Activated CD8-positive, alpha-beta memory T cell treated with anti-CD3 and anti-CD28 coated beads for 1 hour (primary cell): ENCODE data around the gene RITA1.
"Not testable (repeated sequence)": the region's sequence is repeated elsewhere in the genome, so short reads cannot be mapped to it uniquely, and the experiment has no call there.

ENCODE experiments used
- DNase-seq, 2 donors: peaks; one replicate each; pipeline ENCODE4 v3.0.0-alpha.2; 2020; ENCODE audit warnings: low read depth in 1 of 2; ENCODE audit errors: extremely low read depth in 1 of 2

Gene RITA1

GRCh38 chr12:113185180-113186032 is at the start of gene RITA1, which contains the start of gene DDX54:
TSS of gene RITA1 (plus strand) at chr12:113185721. CDS start at chr12:113186747, 1,026 bp downstream.
TSS of gene DDX54 (minus strand) at chr12:113185478. CDS start at chr12:113185451, 27 bp downstream.
- peak; percentile 40 to 72 for DNase-seq

- DNase-seq = peak in 1 of 2 donors; percentile 18
Observed at GRCh38 chr12:113136128-113136989, 49.2 kb upstream of the RITA1 start.

DNA sequence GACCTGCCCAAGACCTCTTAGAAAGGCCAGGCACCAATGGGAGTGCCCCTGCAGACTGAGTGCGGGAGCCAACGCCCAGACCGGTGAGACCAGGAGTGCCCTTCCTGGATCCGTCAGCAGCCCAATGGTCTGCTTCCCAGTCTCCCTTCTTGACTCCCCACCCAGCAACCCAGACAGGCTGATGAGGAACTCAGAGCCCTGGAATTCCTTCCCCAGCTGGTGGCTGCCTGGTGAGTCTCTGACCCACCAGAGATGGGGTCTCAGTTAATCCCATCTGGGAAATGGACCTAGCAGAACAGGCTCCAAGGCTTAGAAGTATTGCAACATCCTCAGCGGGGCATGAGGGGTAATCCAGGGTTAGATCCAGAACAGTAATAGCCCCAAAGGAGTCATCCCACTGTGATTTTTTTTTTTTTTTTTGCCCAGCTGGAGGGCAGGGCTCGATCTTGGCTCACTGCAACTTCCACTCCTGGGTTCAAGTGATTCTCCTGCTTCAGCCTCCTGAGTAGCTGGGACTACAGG is 48.5 kb upstream of the RITA1 start:
- no peak for DNase-seq

- no peak for DNase-seq
Observed at GRCh38 chr12:113137861-113138783, 47.4 kb upstream of the RITA1 start.

DNA sequence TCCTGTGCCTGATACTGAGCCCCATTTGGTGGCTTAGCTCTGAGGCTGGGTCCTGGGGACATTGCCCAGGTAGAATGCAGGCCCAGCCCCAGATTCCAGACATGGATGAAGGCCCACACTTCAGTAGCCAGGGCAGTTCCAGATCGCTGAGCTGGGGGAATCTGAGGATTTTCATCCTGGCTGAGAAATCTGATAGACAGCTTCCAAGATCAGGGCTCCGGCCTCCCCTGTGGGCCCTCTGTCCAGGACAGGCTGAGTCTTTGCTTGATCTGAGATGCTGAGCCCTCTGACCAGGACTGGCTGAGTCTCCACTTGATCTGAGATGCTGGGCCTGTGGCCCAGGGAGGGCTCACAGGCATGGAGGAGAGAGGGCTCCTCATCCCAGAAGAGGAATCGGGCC is 46.7 kb upstream of the RITA1 start:
- DNase-seq = no peak

DNA sequence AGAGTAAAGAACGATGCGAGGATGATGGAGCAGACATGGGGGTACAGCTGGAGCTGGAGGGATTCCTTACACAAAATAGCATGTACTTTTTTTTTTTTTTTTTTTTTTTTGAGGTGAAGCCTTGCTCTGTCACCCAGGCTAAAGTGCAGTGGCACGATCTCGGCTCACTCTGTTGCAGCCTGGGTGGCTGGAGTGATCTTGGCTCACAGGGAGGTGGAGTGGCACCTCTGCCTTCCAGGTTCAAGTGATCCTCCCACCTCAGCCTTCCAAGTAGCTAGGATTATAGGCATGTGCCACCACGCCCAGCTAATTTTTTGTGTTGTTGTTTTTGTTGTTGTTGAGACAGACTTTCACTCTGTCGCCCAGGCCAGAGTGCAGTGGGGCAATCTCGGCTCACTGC is 44.8 kb upstream of the RITA1 start:
- DNase-seq = no peak

DNA sequence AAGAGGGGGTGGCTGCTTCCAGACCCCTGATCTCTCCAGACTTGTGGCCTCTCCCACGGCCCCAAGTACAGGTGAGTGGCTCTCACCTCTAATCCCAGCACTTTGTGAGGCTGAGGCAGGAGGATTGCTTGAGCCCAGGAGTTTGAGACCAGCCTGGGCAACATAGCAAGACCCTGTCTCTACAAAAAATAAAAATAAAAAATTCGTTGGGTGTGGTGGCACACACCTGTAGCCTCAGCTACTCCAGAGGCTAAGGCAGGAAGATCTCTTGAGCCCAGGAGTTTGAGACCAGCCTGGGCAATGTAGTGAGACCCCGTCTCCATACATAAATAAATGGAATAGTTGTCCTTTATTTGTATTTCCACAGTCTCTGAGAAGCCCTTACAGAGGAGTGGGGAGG is 43.8 kb upstream of the RITA1 start:
- DNase-seq = not testable (repeated sequence)

- no peak for DNase-seq
Observed at GRCh38 chr12:113142173-113142885, 43.2 kb upstream of the RITA1 start.

DNA sequence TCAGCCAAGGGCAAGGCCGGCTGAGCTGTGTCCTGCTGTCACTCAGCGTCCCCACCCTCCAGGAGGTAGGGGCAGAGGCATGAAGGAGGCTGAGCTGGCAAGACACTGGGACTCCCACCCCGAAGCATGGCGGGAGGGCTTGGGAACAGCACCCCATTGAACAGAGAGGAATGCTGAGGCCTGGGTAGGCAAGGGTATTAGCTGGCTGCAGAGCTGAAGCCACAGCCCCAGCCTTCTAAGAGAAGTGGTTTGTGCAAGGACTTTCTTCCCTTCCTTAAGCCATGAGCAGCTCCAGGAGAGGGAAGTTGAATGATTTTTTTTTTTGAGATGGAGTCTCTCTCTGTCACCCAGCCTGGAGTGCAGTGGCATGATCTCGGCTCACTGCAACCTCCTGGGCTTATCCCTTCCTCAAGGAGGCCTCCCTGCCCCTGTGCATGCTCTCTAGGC is 42.6 kb upstream of the RITA1 start:
- no peak for DNase-seq

- no peak for DNase-seq
Observed at GRCh38 chr12:113143959-113144358, 41.6 kb upstream of the RITA1 start.

DNA sequence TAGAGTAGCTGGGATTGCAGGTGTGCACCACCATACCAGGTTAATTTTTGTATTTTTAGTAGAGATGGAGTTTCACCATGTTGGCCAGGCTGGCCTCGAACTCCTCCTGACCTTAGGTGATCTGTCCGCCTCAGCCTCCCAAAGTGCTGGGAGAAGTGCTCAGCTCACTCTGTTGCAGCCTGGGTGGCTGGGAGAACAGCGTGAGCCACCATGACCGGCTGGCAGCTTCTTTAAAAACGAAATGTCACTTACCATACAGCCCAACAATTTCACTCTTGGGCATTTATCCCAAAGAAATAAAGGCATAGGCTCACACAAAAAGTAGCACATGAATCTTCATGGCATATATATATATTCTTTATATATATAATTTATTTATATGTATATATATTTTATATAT is 40.7 kb upstream of the RITA1 start:
- no peak for DNase-seq

DNA sequence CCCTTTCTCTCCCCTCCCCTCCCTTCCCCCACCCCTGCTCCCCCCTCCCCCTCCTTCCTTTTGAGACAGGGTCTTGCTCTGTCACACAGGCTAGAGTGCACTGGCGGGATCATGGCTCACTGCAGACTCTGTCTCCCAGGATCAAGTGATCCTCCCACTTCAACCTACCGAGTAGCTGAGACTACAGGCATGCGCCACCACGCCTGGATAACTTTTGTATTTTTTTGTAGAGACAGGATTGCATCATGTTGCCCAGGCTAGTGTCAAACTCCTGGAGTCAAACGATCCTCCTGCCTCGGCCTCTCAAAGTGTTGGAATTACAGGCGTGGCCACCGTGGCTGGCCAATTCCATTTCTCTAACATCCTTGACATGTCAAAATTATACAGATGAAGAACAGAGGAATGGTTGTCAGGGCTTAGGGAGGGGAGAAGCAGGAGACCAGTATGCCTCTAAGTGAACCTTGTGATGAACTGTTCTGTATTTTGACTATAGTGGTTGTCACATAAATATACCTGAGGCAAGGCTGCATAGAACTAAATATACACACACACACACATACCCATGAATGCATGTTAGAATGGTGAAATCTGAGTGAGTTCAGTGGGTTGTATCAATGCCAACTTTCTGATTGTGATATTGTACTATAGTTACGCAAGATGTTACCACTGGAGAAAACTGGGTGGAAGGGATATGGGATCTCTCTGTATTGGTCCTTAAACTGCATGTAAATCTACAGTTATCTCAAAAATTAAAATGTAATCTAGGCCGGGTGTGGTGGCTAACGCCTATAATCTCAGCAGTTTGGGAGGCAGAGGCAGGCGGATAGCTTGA is 39.6 kb upstream of the RITA1 start:
- DNase-seq = no peak

DNA sequence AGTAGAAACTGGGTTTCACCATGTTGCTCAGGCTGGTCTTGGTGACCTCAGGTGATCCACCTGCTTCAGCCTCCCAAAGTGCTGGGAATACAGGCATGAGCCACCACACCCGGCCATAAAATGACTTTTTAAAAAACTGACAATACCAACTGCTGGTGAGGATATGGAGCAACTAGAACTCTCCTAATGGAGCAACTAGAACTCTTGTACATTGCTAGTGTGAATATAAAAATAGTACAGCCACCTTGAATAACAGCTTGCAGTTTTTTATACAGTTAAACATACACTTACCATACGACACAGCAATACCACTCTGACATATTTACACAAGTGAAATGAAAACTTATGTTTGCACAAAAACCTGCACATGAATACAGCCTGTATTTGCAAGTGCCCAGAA is 38.5 kb upstream of the RITA1 start:
- DNase-seq = no peak

- DNase-seq = no peak
Observed at GRCh38 chr12:113149361-113150150, 36.0 kb upstream of the RITA1 start, which contains the start of gene CFAP73. TSS of gene CFAP73 (plus strand) at chr12:113149724. CDS start at chr12:113149858, 134 bp downstream.

DNA sequence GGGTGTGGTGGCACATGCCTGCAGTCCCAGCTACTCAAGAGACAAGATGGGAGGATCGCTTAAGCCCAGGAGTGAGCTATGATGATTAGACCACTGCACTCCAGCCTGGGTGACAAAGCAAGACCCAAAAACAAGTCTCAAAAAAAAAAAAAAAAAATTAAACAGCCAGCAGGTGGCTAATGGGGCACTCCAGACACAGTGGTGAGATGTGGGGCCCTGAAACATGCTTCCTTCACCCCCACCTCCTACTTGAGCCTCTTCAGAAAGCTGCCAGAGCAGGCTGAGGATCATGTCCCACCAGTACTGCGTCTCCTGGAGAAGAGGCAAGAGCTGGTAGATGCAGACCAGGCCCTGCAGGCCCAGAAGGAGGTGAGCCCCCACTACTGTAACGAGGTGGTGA is 33.9 kb upstream of the RITA1 start:
- DNase-seq = no peak

- no peak for DNase-seq
Observed at GRCh38 chr12:113152196-113152834, 33.2 kb upstream of the RITA1 start.
